Stimulated activated CD8-positive, alpha-beta memory T cell treated with anti-CD3 and anti-CD28 coated beads, Interleukin-7, amount 100 ng/mL, for 1 hour (primary cell): ENCODE results near the gene COX6B2.
"Not testable (repeated sequence)": the region's sequence is repeated elsewhere in the genome, so short reads cannot be mapped to it uniquely, and the experiment has no call there.

Source experiments
- DNase-seq, 2 donors: peaks; one replicate each; pipeline ENCODE4 v3.0.0-alpha.2; 2020; ENCODE audit warnings: low read depth in 2 of 2

Gene COX6B2, protein sequence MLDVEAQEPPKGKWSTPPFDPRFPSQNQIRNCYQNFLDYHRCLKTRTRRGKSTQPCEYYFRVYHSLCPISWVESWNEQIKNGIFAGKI

DNA sequence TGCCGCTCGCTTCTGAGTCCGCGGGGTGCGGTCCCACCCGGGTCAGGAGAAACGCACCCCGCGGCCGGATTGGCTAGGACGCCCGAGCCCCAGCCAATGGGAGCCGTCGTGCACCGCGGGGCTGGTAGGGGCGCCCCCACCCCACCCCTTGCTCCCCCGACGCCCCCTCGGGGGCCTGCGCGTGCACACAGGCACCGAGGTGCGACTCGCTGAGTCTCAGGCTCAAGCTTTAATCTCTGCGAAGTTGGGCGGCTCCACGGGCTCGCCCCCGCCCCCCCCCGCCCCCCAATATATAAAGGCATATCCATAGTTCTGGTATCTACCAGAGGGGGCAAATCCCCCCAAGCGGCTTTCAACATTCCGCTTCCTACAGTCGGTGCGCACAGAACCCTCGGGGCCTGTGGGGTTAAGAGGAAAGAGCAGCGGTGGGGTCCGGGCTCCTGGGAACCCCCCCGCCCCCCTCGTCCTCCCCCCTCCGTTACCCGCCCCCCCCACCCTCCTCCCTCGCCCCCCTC, at the start of gene COX6B2:
Gene COX6B2 (minus strand): TSS at position 22 of the 515 bp plus-strand sequence. CDS start 198 bp downstream, outside the sequence.
- DNase-seq = no peak

DNA sequence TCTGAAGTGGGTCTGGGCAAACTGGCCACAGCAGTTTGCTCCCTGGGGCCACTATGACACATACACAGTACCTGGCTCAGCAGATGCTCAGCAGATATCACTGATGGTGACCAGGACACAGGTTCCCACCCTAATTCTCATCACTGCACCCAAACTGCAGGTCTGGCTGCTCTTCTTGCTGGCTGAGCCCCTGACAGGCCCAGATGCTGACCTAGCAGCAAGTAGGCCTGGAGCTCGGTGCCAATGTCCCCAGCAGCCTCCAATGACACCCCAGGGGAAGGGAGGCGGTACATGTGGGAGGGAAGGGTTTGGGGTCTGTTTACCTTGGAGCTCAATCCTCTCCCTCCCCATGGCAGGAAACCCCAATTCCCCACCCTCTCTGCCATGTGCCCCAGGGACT, 48.0 kb upstream of the COX6B2 start:
- DNase-seq = no peak

DNA sequence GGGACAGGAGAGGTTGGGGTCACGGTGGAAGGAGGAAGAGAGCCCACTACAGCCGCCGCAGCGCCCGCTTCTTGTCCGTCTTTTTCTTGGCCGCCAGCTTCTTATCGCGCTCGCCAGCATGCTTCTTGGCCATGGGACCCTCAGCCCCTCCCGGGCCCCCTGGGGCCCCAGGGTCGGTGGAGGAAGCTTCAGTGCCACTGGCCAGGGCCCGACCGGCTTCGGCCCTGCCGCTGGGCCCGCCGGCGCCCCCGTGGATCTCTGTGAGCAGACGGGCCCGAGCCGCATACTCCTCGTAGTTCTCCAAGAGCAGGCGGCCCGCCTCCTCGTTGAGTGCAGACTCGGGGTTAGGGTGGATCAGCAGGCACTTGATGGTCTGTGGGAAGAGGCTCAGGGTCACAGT, 46.9 kb upstream of the COX6B2 start:
- DNase-seq = not testable (repeated sequence)

- DNase-seq = no peak
Measured at GRCh38 chr19:55400281-55401087, 46.0 kb upstream of the COX6B2 start.

- no peak for DNase-seq
Measured at GRCh38 chr19:55398200-55398925, 43.8 kb upstream of the COX6B2 start.

DNA sequence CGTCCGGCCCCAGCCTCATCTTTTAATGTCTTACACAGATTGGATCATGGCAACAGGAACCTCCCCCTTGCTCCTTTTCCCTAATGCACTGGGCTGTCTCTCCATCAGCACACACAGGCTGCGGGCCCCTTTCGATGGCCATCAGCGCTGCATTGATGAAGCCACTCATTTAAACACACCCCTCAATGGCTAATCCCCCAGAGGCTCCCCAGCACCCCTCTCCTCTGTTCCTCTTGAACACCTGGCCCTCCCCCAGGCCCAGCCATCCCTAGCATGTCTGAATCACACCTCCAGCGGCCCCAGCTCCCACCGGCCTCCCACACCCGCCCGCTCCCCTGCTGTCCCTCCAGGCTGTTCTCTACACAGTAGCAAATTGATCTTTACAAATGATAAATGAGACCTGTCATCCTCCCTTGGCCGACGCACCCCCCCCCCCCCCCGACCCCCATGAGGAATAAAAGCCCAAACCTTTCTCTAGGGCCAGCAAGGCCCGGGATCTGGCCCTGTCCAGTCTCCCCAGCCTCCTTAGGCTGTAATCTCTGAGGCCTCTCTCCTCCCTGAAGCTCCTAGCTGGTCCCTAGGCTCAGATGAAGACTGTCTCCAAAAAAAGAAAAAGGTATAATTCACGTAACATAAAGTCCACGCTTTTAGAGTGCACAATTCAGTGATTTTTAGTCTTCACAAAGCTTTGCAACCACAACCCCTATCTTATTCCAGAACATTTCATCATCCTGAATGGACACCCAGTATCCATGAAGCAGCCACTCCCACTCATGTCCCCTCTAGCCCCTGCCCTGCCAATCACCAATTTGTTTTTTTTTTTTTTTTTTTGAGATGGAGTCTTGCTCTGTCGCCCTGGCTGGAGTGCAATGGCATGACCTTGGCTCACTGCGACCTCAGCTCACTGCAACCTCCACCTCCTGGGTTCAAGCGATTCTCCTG, 38.6 kb upstream of the COX6B2 start:
- DNase-seq = no peak

DNA sequence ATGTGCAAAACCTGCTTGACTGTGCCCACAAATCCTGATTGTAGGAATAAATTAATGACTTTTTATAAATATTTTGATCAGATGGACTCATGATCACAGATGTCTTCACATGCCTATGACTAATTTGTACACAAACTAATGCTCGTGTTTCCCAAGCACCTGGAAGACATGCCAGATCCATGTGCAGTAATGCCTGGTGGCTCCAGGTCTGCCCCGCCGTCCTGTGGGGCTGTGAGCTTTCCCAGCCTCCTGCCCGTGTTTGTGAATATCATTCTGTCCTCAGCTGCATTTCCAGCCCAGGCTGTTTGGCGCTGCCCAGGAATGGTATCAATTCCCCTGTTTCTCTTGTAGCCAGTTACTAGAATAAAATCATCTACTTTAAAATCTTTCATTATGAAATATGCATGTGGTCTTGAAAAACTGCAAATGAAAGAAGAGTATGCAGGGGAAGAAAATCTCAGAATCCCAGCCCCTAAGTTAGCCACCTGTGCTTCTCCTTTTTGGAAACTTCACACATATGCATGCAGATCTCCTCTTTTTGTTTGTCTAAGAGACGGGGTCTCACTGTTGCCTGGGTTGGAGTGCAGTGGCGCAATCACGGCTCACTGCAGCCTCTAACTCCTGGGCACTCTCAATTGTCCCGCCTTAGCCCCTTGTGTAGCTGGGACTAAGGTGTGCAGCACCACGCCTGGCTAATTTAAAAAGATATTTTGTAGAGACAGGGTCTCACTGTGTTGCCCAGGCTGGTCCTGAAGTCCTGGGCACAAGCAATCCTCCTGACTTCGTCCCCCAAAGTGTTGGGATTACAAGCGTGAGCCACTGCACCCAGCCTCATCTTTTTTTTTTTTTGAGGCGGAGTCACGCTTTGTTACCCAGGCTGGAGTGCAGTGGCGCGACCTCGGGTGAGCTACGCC, 37.4 kb upstream of the COX6B2 start:
- no peak for DNase-seq

GRCh38 chr19:55391191-55391670, 36.7 kb upstream of the COX6B2 start:
- DNase-seq = no peak

DNA sequence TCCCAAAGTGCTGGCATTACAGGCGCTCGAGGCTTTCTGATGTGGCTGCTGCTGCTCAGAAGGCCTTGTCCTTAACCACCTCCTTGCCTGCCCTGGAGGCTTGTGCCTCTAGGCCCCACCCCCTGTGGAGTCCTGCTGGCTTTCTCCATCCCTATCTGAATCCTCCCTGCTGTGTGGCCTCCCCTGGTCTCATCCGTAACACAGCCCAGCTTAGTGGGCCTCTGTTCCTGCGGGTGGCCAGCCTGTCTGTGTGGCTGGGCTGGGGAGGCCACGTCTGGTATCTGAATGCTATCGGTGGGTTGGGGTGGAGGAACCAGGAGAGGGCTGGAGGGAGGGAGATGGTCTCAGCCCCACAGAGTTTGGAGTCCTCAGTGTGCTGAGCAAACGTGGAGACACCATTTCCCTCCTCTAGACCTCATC, 36.0 kb upstream of the COX6B2 start:
- no peak for DNase-seq

GRCh38 chr19:55389386-55390317, 35.1 kb upstream of the COX6B2 start:
- DNase-seq = no peak

GRCh38 chr19:55387736-55388497, 33.4 kb upstream of the COX6B2 start:
- no peak for DNase-seq

GRCh38 chr19:55386493-55386971, 32.0 kb upstream of the COX6B2 start:
- no peak for DNase-seq

- peak; percentile 95 to 97 for DNase-seq
Measured at GRCh38 chr19:55385724-55386492, 31.4 kb upstream of the COX6B2 start, which contains the start of gene RPL28. Gene RPL28, plus strand, starts transcription at chr19:55385932. Its CDS starts 426 bp downstream, at chr19:55386358.

- DNase-seq = peak; percentile 79 to 82
Measured at GRCh38 chr19:55384920-55385723, 30.6 kb upstream of the COX6B2 start.

- DNase-seq = no peak
Measured at GRCh38 chr19:55384131-55384919, 29.8 kb upstream of the COX6B2 start, which contains the start of gene TMEM238. Gene TMEM238, minus strand, starts transcription at chr19:55384292. Its CDS starts 33 bp downstream, at chr19:55384259.
